ENCODE measurements around the gene KRT85. TPM values are rescaled to one million over a fixed set of nuclear protein-coding genes. Genes with fewer than 3 reads are reported as not detected.

Gene KRT85
- total RNA-seq, 1 donor from 2014 or later = not detected

- Mint-ChIP-seq H3K4me3 (ENCODE audit: unreplicated experiment) (no peak overlapping the region), H3K27ac (ENCODE audit: unreplicated experiment) (no peak overlapping the region), H3K27me3 (ENCODE audit: unreplicated experiment) (peaks cover 2% of the 10 kb centered on the region), H3K4me1 (ENCODE audit: low read depth, unreplicated experiment) (no peaks in the 10 kb centered on the region), H3K36me3 (ENCODE audit: unreplicated experiment) (no peaks in the 10 kb centered on the region), H3K9me3 (ENCODE audit: unreplicated experiment) (peaks cover 7% of the 10 kb centered on the region)
- DNase-seq = no peak
- TF ChIP-seq CTCF (IDR thresholded peaks at IDR 0.05; ENCODE audit: partially characterized antibody, unreplicated experiment) = no peak
Measured at GRCh38 chr12:52379536-52379935, 12.3 kb upstream of the KRT85 start.

GRCh38 chr12:52378091-52378490, 10.8 kb upstream of the KRT85 start:
- TF ChIP-seq CTCF (IDR thresholded peaks at IDR 0.05; ENCODE audit: partially characterized antibody, unreplicated experiment) = no peak
- no peaks in the 10 kb centered on the region for H3K4me1 Mint-ChIP-seq (ENCODE audit: low read depth, unreplicated experiment)
- peaks cover 6% of the 10 kb centered on the region for H3K9me3 Mint-ChIP-seq (ENCODE audit: unreplicated experiment)
- no peak overlapping the region for H3K27ac Mint-ChIP-seq (ENCODE audit: unreplicated experiment)
- peaks cover 2% of the 10 kb centered on the region for H3K27me3 Mint-ChIP-seq (ENCODE audit: unreplicated experiment)
- no peak for DNase-seq
- no peaks in the 10 kb centered on the region for H3K36me3 Mint-ChIP-seq (ENCODE audit: unreplicated experiment)
- H3K4me3 Mint-ChIP-seq (ENCODE audit: unreplicated experiment) = no peak overlapping the region

GRCh38 chr12:52377266-52377665, 10.0 kb upstream of the KRT85 start:
- TF ChIP-seq CTCF (IDR thresholded peaks at IDR 0.05; ENCODE audit: partially characterized antibody, unreplicated experiment) = no peak
- Mint-ChIP-seq H3K27ac (ENCODE audit: unreplicated experiment) (no peak overlapping the region), H3K27me3 (ENCODE audit: unreplicated experiment) (peaks cover 2% of the 10 kb centered on the region), H3K36me3 (ENCODE audit: unreplicated experiment) (no peaks in the 10 kb centered on the region), H3K9me3 (ENCODE audit: unreplicated experiment) (peaks cover 5% of the 10 kb centered on the region), H3K4me1 (ENCODE audit: low read depth, unreplicated experiment) (no peaks in the 10 kb centered on the region), H3K4me3 (ENCODE audit: unreplicated experiment) (no peak overlapping the region)
- DNase-seq = no peak

- no peak overlapping the region for H3K27ac Mint-ChIP-seq (ENCODE audit: unreplicated experiment)
- H3K4me1 Mint-ChIP-seq (ENCODE audit: low read depth, unreplicated experiment) = no peaks in the 10 kb centered on the region
- H3K27me3 Mint-ChIP-seq (ENCODE audit: unreplicated experiment) = peaks cover 5% of the 10 kb centered on the region
- H3K36me3 Mint-ChIP-seq (ENCODE audit: unreplicated experiment) = no peaks in the 10 kb centered on the region
- peak; percentile 87 for DNase-seq
- no peak overlapping the region for H3K4me3 Mint-ChIP-seq (ENCODE audit: unreplicated experiment)
- peak; percentile 75 for TF ChIP-seq CTCF (IDR thresholded peaks at IDR 0.05; ENCODE audit: partially characterized antibody, unreplicated experiment)
- peaks cover 4% of the 10 kb centered on the region for H3K9me3 Mint-ChIP-seq (ENCODE audit: unreplicated experiment)
Measured at GRCh38 chr12:52372216-52373154, 5.2 kb upstream of the KRT85 start.

GRCh38 chr12:52371716-52372115, 4.4 kb upstream of the KRT85 start:
- no peak overlapping the region for H3K27ac Mint-ChIP-seq (ENCODE audit: unreplicated experiment)
- H3K9me3 Mint-ChIP-seq (ENCODE audit: unreplicated experiment) = peaks cover 2% of the 10 kb centered on the region
- no peak overlapping the region for H3K4me3 Mint-ChIP-seq (ENCODE audit: unreplicated experiment)
- DNase-seq = no peak
- H3K27me3 Mint-ChIP-seq (ENCODE audit: unreplicated experiment) = peaks cover 5% of the 10 kb centered on the region
- no peak for TF ChIP-seq CTCF (IDR thresholded peaks at IDR 0.05; ENCODE audit: partially characterized antibody, unreplicated experiment)
- H3K4me1 Mint-ChIP-seq (ENCODE audit: low read depth, unreplicated experiment) = no peaks in the 10 kb centered on the region
- H3K36me3 Mint-ChIP-seq (ENCODE audit: unreplicated experiment) = no peaks in the 10 kb centered on the region

All from glutamatergic neuron (in vitro differentiated cells).